K562 (cell line): ENCODE measurements around the gene PCBP4. TPM values are rescaled to one million over a fixed set of nuclear protein-coding genes. Genes with fewer than 3 reads are reported as not detected.

Experiments
- ATAC-seq: fragments of 200-7000 bp; cut with Tn5 transposase; 3 replicates; pipeline ENCODE4 v1.9.1; 2020; ENCODE audit warnings: moderate library complexity
- BruUV-seq: library from RNA; stranded (reverse); fragments of 400-500 nt; replicated peaks from 2 replicates; lab custom pipeline; 2021; lab: Mats Ljungman, UMichigan
- CTCF ChIA-PET: fragments of 300-600 bp; formaldehyde crosslinking; extraction: SDS; loops from one replicate; lab custom pipeline; 2021; ENCODE audit warnings: low intra/inter-chr PET ratio; lab: Yijun Ruan, JAX
- POLR2A ChIA-PET: fragments of 300-600, 350-650 bp; sonication (Branson Sonifier 250); formaldehyde crosslinking; extraction: SDS; loops from one replicate; lab custom pipeline; 2021; ENCODE audit warnings: antibody characterized with exemption, inconsistent platforms; lab: Yijun Ruan, JAX
- DNase-seq, 4 experiments: peaks; one replicate each; pipeline versions ENCODE4 v3.0.0 to v3.0.0-alpha.2; 2011 to 2018; ENCODE audit warnings: low spot score in 3 of 4, mixed read lengths in 3 of 4; ENCODE audit errors: extremely low read depth in 1 of 4
- FAIRE-seq: peaks from 2 replicates; lab custom pipeline; 2011; peaks lifted over from hg19 to GRCh38; lab: Jason Lieb, UNC
- H2AFZ ChIP-seq: 2 replicates; pipeline ENCODE4 v1.6.0; 2011; ENCODE audit warnings: low read depth, low read length, control low read depth, inconsistent platforms
- H3K27ac ChIP-seq: fragments of 200-600 bp; 3 replicates; pipeline ENCODE4 v1.8.0; 2011; ENCODE audit warnings: low read depth, mild to moderate bottlenecking, control low read depth, inconsistent platforms, low read length, moderate library complexity, mixed read lengths; ENCODE audit errors: extremely low read depth
- H3K27me3 ChIP-seq, 2 experiments: fragments of 300-600 bp in 1 of 2; 2 replicates in 1 of 2; 3 replicates in 1 of 2; pipeline versions ENCODE4 v1.6.0 to v1.8.0; 2011; ENCODE audit warnings: inconsistent platforms in 2 of 2, low read length in 2 of 2, mild to moderate bottlenecking in 1 of 2, mixed read lengths in 1 of 2, moderate library complexity in 1 of 2; ENCODE audit not compliant: control insufficient read depth in 2 of 2, insufficient read depth in 2 of 2
- H3K36me3 ChIP-seq: fragments of 300-600 bp; 3 replicates; pipeline ENCODE4 v1.8.0; 2011; ENCODE audit warnings: mild to moderate bottlenecking, low read length, inconsistent platforms; ENCODE audit not compliant: control insufficient read depth, insufficient read depth
- H3K4me1 ChIP-seq, 2 experiments: fragments of 200-600 bp in 1 of 2; replicated peaks in 1 of 2; 2 replicates in 1 of 2; 3 replicates in 1 of 2; pipeline versions ENCODE4 v1.5.1 to v1.8.0; 2011; ENCODE audit warnings: inconsistent platforms in 2 of 2, low read length in 2 of 2, mild to moderate bottlenecking in 1 of 2, mixed read lengths in 1 of 2, moderate library complexity in 1 of 2; ENCODE audit not compliant: control insufficient read depth in 2 of 2, insufficient read depth in 2 of 2
- H3K4me2 ChIP-seq: 2 replicates; pipeline ENCODE4 v1.6.1; 2011; ENCODE audit warnings: low read length, control low read depth, inconsistent platforms, mixed read lengths; ENCODE audit not compliant: insufficient read depth
- H3K4me3 ChIP-seq: fragments of 200-600 bp; sonication (generic), shearing (Covaris generic); 2 replicates; pipeline ENCODE4 v1.5.1; 2016; ENCODE audit warnings: control low read depth, inconsistent platforms
- H3K79me2 ChIP-seq: fragments of 200-600 bp; 3 replicates; pipeline ENCODE4 v1.8.0; 2011; ENCODE audit warnings: low read length, inconsistent platforms; ENCODE audit not compliant: control insufficient read depth, insufficient read depth
- H3K9ac ChIP-seq, 2 experiments: 2 replicates each; pipeline versions ENCODE4 v1.6.0 to v1.6.1; 2011; ENCODE audit warnings: low read depth in 2 of 2, low read length in 2 of 2, control low read depth in 1 of 2, inconsistent platforms in 1 of 2, mild to moderate bottlenecking in 1 of 2, mixed read lengths in 1 of 2; ENCODE audit not compliant: insufficient read depth in 1 of 2
- H3K9me1 ChIP-seq: one replicate; pipeline ENCODE4 v1.6.0; 2011; ENCODE audit warnings: inconsistent platforms, mild to moderate bottlenecking, low read length, moderate library complexity; ENCODE audit not compliant: control insufficient read depth, insufficient read depth
- H3K9me3 ChIP-seq: replicated peaks from 2 replicates; pipeline ENCODE4 v1.5.1; 2011; ENCODE audit warnings: low read depth, low read length, inconsistent platforms; ENCODE audit not compliant: control insufficient read depth, insufficient read depth
- H4K20me1 ChIP-seq: replicated peaks from 2 replicates; pipeline ENCODE4 v1.6.1; 2011; ENCODE audit warnings: low read length, inconsistent platforms, mixed read lengths; ENCODE audit not compliant: control insufficient read depth, insufficient read depth
- CBFB ChIP-seq: sonication (generic); formaldehyde crosslinking; IDR thresholded peaks from 2 replicates; pipeline ENCODE4 v1.4.0; 2020; ENCODE audit warnings: mild to moderate bottlenecking, missing genetic modification reagents
- HNRNPH1 ChIP-seq: fragments of 200-400 bp; formaldehyde crosslinking; optimal IDR thresholded peaks from 2 replicates; pipeline ENCODE3; 2017; ENCODE audit warnings: low read depth, mild to moderate bottlenecking, low read length, moderate library complexity
- KAT2B ChIP-seq: IDR thresholded peaks from one replicate; pipeline ENCODE4 v1.6.1; 2012; ENCODE audit warnings: low read depth, mild to moderate bottlenecking, control low read depth, inconsistent platforms, low read length, moderate library complexity
- KLF1 ChIP-seq: fragments of 450-650 bp; IDR thresholded peaks from 2 replicates; pipeline ENCODE4 v1.6.1; 2016; ENCODE audit warnings: missing genetic modification characterization, missing compliant biosample characterization
- NCOA4 ChIP-seq: fragments of 450-650 bp; IDR thresholded peaks from 2 replicates; pipeline ENCODE4 v1.6.1; 2018; ENCODE audit warnings: mild to moderate bottlenecking; ENCODE audit not compliant: partially characterized antibody
- RAD21 ChIP-seq, 2 experiments: fragments of 250-450 bp in 1 of 2; fragments of 450-650 bp in 1 of 2; sonication (Bioruptor Pico) in 1 of 2; formaldehyde crosslinking in 1 of 2; IDR thresholded peaks in 1 of 2; conservative IDR thresholded peaks in 1 of 2; 2 replicates each; pipeline versions ENCODE4 v1.4.0 to v1.8.0; 2020 to 2022; ENCODE audit warnings: mild to moderate bottlenecking in 2 of 2, moderate library complexity in 1 of 2
- RBM25 ChIP-seq: fragments of 200-400 bp; formaldehyde crosslinking; IDR thresholded peaks from 2 replicates; pipeline ENCODE4 v1.6.1; 2018; ENCODE audit warnings: low read length, low read depth, moderate library complexity; ENCODE audit not compliant: severe bottlenecking
- SRF ChIP-seq, 2 experiments: fragments of 250-450, 450-650 bp in 1 of 2; sonication (Bioruptor Pico) in 1 of 2; sonication (generic) in 1 of 2; formaldehyde crosslinking; IDR thresholded peaks; 2 replicates each; pipeline versions ENCODE4 v1.5.0 to v1.5.1; 2020 to 2022; ENCODE audit warnings: mild to moderate bottlenecking in 1 of 2, missing genetic modification reagents in 1 of 2
- WGBS: fragments of 100-300 bp; shearing (Covaris generic); methylation state at CpG from one replicate; pipeline ENCODE4 v1.1.6; 2016; ENCODE audit warnings: low coverage, mixed read lengths; ENCODE audit not compliant: insufficient coverage; ENCODE audit errors: missing lambda C conversion rate; 5-methylcytosine and 5-hydroxymethylcytosine counted together
- in situ Hi-C: fragments of 300-500 bp; cut with MboI; formaldehyde crosslinking; loops from 4 replicates; pipeline ENCODE4 v1.15.0; 2018; ENCODE audit warnings: inconsistent platforms, mixed read lengths
- intact Hi-C: fragments of 100-400 bp; cut with micrococcal nuclease; formaldehyde crosslinking; loops from 2 replicates; pipeline ENCODE4 v1.14.2; 2022
- polyA plus RNA-seq, 8 experiments: library from polyadenylated mRNA; depleted of rRNA in 4 of 8; stranded (reverse) in 5 of 8; unstranded in 3 of 8; fragments of >200 nt; fragmentation: Nextera tagmentation in 2 of 8; fragmentation: Illumina TruSeq in 1 of 8; extraction: Ambion mirVana in 2 of 8; extraction: Trizol in 1 of 8; gene quantifications; 2 replicates each; pipeline versions ENCODE4 v1.2.1 to v1.2.3, GENCODE V29; 2011 to 2014; ENCODE audit warnings: inconsistent platforms in 1 of 8, missing spikeins in 1 of 8
- total RNA-seq, 7 experiments: library from RNA; depleted of rRNA in 6 of 7; stranded (reverse); fragments of >200 nt in 6 of 7; fragmentation: Illumina TruSeq in 2 of 7; extraction: Trizol in 2 of 7; gene quantifications; 2 replicates each; pipeline versions ENCODE4 v1.2.1 to v1.2.3, GENCODE V29; 2011 to 2021; ENCODE audit warnings: low replicate concordance in 1 of 7
- TF ChIP-seq, protein P1 (sequence below): sonication (generic); formaldehyde crosslinking; IDR thresholded peaks from 2 replicates; pipeline ENCODE4 v1.8.1; 2023; ENCODE audit warnings: mild to moderate bottlenecking, missing genetic modification reagents
- TF ChIP-seq, protein P2 (sequence below): fragments of 250-450 bp; sonication (Bioruptor Pico); IDR thresholded peaks from 2 replicates; pipeline ENCODE4 v1.5.1; 2021; ENCODE audit warnings: mild to moderate bottlenecking
- TF ChIP-seq, protein P3 (sequence below), 3 experiments: IDR thresholded peaks in 2 of 3; conservative IDR thresholded peaks in 1 of 3; 2 replicates each; pipeline ENCODE4 v1.5.1; 2011 to 2012; ENCODE audit warnings: low read length in 3 of 3, mild to moderate bottlenecking in 3 of 3, control low read depth in 2 of 3, improper control_type of control experiment in 1 of 3, inconsistent platforms in 1 of 3, low read depth in 1 of 3, mixed read lengths in 1 of 3, moderate library complexity in 1 of 3; ENCODE audit not compliant: insufficient read depth in 2 of 3
- TF ChIP-seq, protein P4 (sequence below): IDR thresholded peaks from 2 replicates; pipeline ENCODE4 v1.6.1; 2011; ENCODE audit warnings: borderline replicate concordance, low read depth, mild to moderate bottlenecking, moderate library complexity, low read length; ENCODE audit not compliant: insufficient read depth, poor library complexity, severe bottlenecking

Gene PCBP4
- total and polyA plus RNA-seq, 9 of the 15 experiments (the other 6 are each of a cell fraction or from before 2014, with no cell fraction given) = 0.06 to 5.8 (median 2.6) TPM

DNA sequence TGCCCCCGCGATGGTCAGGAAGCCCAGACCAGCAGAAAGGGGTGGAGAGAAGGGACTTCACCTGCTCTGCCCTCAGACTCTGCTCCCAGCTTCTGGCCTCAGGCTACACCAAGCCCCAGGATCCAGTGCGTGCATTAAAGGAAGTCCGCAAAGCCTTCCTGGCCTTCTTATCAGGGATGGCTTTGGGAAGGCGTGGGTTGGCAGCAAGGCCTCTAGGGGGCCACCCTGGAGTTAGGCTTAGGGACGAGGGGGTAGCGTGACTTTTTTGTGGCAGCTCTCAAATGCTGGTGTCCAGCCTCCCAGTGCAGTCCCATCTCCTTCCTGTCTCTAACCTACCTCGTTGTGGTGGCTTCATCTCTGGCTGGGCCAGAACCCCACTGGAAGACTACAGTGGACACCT, 47.4 kb upstream of the PCBP4 start:
- peak; percentile 75 for FAIRE-seq
- H3K36me3 ChIP-seq = no peaks in the 10 kb centered on the region
- POLR2A ChIA-PET = interaction anchor here (1.3 kb wide), 1 partner anchor 19 kb away, joined by 6 read pairs; the partner anchor contains the start of gene RPL29
- no peaks in the 10 kb centered on the region for H4K20me1 ChIP-seq
- H3K4me3 ChIP-seq = no peak overlapping the region
- peak overlapping the region in 1 of 2 experiments; percentile 42; a peak in 1 of 4 replicates for H3K9ac ChIP-seq
- no peak overlapping the region for H3K4me2 ChIP-seq
- in situ Hi-C loops (loop anchor here (5.0 to 25.0 kb wide), 2 partner anchors 33 to 373 kb away; no protein-coding TSS in a partner anchor), intact Hi-C loops (no loop called here)
- peaks cover 20 to 30% of the 10 kb centered on the region in 2 experiments for H3K4me1 ChIP-seq
- CTCF ChIA-PET = no interaction called here
- no TSS peak for BruUV-seq
- no peak overlapping the region; the same call in 2 of the 3 replicates for H3K27ac ChIP-seq
- peak; percentile 61 to 73 (median 68) for DNase-seq
- no peaks in the 10 kb centered on the region for H3K79me2 ChIP-seq
- no peaks in the 10 kb centered on the region for H3K9me1 ChIP-seq
- 36% methylated on average over 8 of the region's 8 CpGs for WGBS
- ATAC-seq = peak; percentile 87
- H2AFZ ChIP-seq = peak overlapping the region; percentile 77
- no peaks in the 10 kb centered on the region for H3K27me3 ChIP-seq
- H3K9me3 ChIP-seq = no peaks in the 10 kb centered on the region
- TF ChIP-seq SRF (CRISPR knock-in tag; IDR thresholded peaks at IDR 0.05) = no peak
- no peak for TF ChIP-seq KAT2B
- TF ChIP-seq HNRNPH1 = no peak
- no peak for TF ChIP-seq CBFB (CRISPR knock-in tag)
- peak; percentile 19 to 57; a peak in 3 of 4 replicates for TF ChIP-seq RAD21 (CRISPR knock-in tag; conservative IDR thresholded peaks at IDR 0.05 in 1 of 2, IDR thresholded peaks at IDR 0.05 in 1 of 2)
- TF ChIP-seq, protein P1, sequence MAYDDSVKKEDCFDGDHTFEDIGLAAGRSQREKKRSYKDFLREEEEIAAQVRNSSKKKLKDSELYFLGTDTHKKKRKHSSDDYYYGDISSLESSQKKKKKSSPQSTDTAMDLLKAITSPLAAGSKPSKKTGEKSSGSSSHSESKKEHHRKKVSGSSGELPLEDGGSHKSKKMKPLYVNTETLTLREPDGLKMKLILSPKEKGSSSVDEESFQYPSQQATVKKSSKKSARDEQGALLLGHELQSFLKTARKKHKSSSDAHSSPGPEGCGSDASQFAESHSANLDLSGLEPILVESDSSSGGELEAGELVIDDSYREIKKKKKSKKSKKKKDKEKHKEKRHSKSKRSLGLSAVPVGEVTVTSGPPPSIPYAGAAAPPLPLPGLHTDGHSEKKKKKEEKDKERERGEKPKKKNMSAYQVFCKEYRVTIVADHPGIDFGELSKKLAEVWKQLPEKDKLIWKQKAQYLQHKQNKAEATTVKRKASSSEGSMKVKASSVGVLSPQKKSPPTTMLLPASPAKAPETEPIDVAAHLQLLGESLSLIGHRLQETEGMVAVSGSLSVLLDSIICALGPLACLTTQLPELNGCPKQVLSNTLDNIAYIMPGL (CRISPR knock-in tag) = no peak
- no peak for TF ChIP-seq RBM25
- TF ChIP-seq, protein P2, sequence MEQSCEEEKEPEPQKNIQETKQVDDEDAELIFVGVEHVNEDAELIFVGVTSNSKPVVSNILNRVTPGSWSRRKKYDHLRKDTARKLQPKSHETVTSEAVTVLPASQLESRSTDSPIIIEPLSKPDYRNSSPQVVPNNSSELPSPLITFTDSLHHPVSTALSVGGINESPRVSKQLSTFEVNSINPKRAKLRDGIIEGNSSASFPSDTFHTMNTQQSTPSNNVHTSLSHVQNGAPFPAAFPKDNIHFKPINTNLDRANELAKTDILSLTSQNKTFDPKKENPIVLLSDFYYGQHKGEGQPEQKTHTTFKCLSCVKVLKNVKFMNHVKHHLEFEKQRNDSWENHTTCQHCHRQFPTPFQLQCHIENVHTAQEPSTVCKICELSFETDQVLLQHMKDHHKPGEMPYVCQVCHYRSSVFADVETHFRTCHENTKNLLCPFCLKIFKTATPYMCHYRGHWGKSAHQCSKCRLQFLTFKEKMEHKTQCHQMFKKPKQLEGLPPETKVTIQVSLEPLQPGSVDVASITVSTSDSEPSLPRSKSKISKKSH (CRISPR knock-in tag) = no peak
- TF ChIP-seq, protein P3, sequence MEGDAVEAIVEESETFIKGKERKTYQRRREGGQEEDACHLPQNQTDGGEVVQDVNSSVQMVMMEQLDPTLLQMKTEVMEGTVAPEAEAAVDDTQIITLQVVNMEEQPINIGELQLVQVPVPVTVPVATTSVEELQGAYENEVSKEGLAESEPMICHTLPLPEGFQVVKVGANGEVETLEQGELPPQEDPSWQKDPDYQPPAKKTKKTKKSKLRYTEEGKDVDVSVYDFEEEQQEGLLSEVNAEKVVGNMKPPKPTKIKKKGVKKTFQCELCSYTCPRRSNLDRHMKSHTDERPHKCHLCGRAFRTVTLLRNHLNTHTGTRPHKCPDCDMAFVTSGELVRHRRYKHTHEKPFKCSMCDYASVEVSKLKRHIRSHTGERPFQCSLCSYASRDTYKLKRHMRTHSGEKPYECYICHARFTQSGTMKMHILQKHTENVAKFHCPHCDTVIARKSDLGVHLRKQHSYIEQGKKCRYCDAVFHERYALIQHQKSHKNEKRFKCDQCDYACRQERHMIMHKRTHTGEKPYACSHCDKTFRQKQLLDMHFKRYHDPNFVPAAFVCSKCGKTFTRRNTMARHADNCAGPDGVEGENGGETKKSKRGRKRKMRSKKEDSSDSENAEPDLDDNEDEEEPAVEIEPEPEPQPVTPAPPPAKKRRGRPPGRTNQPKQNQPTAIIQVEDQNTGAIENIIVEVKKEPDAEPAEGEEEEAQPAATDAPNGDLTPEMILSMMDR (IDR thresholded peaks at IDR 0.05 in 2 of 3, conservative IDR thresholded peaks at IDR 0.05 in 1 of 3; ENCODE audit: insufficient read depth in 2 of 3, low read depth in 1 of 3, low read length in 3 of 3) = peak; percentile 60 to 65 (median 62)
- no peak for TF ChIP-seq KLF1 (tag)
- no peak for TF ChIP-seq NCOA4
- TF ChIP-seq, protein P4, sequence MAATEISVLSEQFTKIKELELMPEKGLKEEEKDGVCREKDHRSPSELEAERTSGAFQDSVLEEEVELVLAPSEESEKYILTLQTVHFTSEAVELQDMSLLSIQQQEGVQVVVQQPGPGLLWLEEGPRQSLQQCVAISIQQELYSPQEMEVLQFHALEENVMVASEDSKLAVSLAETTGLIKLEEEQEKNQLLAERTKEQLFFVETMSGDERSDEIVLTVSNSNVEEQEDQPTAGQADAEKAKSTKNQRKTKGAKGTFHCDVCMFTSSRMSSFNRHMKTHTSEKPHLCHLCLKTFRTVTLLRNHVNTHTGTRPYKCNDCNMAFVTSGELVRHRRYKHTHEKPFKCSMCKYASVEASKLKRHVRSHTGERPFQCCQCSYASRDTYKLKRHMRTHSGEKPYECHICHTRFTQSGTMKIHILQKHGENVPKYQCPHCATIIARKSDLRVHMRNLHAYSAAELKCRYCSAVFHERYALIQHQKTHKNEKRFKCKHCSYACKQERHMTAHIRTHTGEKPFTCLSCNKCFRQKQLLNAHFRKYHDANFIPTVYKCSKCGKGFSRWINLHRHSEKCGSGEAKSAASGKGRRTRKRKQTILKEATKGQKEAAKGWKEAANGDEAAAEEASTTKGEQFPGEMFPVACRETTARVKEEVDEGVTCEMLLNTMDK = peak; percentile 55
